ENCODE data around the gene SPDYE3. TPM values are rescaled to one million over a fixed set of nuclear protein-coding genes. Genes with fewer than 3 reads are reported as not detected.
"Not testable (repeated sequence)": the region's sequence is repeated elsewhere in the genome, so short reads cannot be mapped to it uniquely, and the experiment has no call there.

Gene SPDYE3
- total RNA-seq, 1 experiment from 2014 or later: not detected

- in situ Hi-C loops (cut with HindIII; ENCODE audit: low sequenced_read_pairs): not testable (repeated sequence)
- peak; percentile 11 for DNase-seq (ENCODE audit: low spot score)
Measured at GRCh38 chr7:100344560-100345287, 37.2 kb downstream of the SPDYE3 start.

GRCh38 chr7:100345288-100345672 lies 37.8 kb downstream of the SPDYE3 start:
- in situ Hi-C loops (cut with HindIII; ENCODE audit: low sequenced_read_pairs): not testable (repeated sequence)
- DNase-seq (ENCODE audit: low spot score): peak; percentile 80

GRCh38 chr7:100346921-100347320 lies 39.4 kb downstream of the SPDYE3 start:
- no peak for DNase-seq (ENCODE audit: low spot score)
- in situ Hi-C loops (cut with HindIII; ENCODE audit: low sequenced_read_pairs): no loop called here

- DNase-seq (ENCODE audit: low spot score): no peak
- in situ Hi-C loops (cut with HindIII; ENCODE audit: low sequenced_read_pairs): no loop called here
Measured at GRCh38 chr7:100348805-100349204, 41.3 kb downstream of the SPDYE3 start.

GRCh38 chr7:100349757-100350156 lies 42.3 kb downstream of the SPDYE3 start:
- in situ Hi-C loops (cut with HindIII; ENCODE audit: low sequenced_read_pairs): no loop called here
- no peak for DNase-seq (ENCODE audit: low spot score)

GRCh38 chr7:100351657-100352058 lies 44.2 kb downstream of the SPDYE3 start:
- DNase-seq (ENCODE audit: low spot score): no peak
- in situ Hi-C loops (cut with HindIII; ENCODE audit: low sequenced_read_pairs): no loop called here

GRCh38 chr7:100352230-100352781 lies 44.8 kb downstream of the SPDYE3 start:
- in situ Hi-C loops (cut with HindIII; ENCODE audit: low sequenced_read_pairs); DNase-seq (ENCODE audit: low spot score): not testable (repeated sequence)

- in situ Hi-C loops (cut with HindIII; ENCODE audit: low sequenced_read_pairs): no loop called here
- no peak for DNase-seq (ENCODE audit: low spot score)
Measured at GRCh38 chr7:100352984-100353684, 45.6 kb downstream of the SPDYE3 start.

GRCh38 chr7:100353685-100354330 lies 46.3 kb downstream of the SPDYE3 start:
- no peak for DNase-seq (ENCODE audit: low spot score)
- in situ Hi-C loops (cut with HindIII; ENCODE audit: low sequenced_read_pairs): no loop called here

GRCh38 chr7:100356416-100357068 lies 49.0 kb downstream of the SPDYE3 start:
- DNase-seq (ENCODE audit: low spot score): no peak
- in situ Hi-C loops (cut with HindIII; ENCODE audit: low sequenced_read_pairs): no loop called here

- in situ Hi-C loops (cut with HindIII; ENCODE audit: low sequenced_read_pairs): no loop called here
- DNase-seq (ENCODE audit: low spot score): no peak
Measured at GRCh38 chr7:100357131-100357561, 49.6 kb downstream of the SPDYE3 start.

- no peak for DNase-seq (ENCODE audit: low spot score)
- in situ Hi-C loops (cut with HindIII; ENCODE audit: low sequenced_read_pairs): no loop called here
Measured at GRCh38 chr7:100358027-100358856, 50.7 kb downstream of the SPDYE3 start, which contains the start of gene PILRB. Gene PILRB (plus strand): TSS chr7:100358117. CDS start chr7:100358303, 186 bp downstream.

- no peak for DNase-seq (ENCODE audit: low spot score)
- in situ Hi-C loops (cut with HindIII; ENCODE audit: low sequenced_read_pairs): no loop called here
Measured at GRCh38 chr7:100358857-100359212, 51.3 kb downstream of the SPDYE3 start.

- in situ Hi-C loops (cut with HindIII; ENCODE audit: low sequenced_read_pairs): no loop called here
Measured at GRCh38 chr7:100360135-100360854, 52.8 kb downstream of the SPDYE3 start.

GRCh38 chr7:100363098-100363497 lies 55.6 kb downstream of the SPDYE3 start:
- DNase-seq (ENCODE audit: low spot score): no peak
- in situ Hi-C loops (cut with HindIII; ENCODE audit: low sequenced_read_pairs): no loop called here

More at GRCh38 chr7:100360135-100360854, 52.8 kb downstream of the SPDYE3 start:
- DNase-seq (ENCODE audit: low spot score): no peak

- in situ Hi-C loops (cut with HindIII; ENCODE audit: low sequenced_read_pairs); DNase-seq (ENCODE audit: low spot score): not testable (repeated sequence)
Measured at GRCh38 chr7:100363797-100364196, 56.3 kb downstream of the SPDYE3 start.

GRCh38 chr7:100364480-100364879 lies 57.0 kb downstream of the SPDYE3 start:
- in situ Hi-C loops (cut with HindIII; ENCODE audit: low sequenced_read_pairs): no loop called here
- DNase-seq (ENCODE audit: low spot score): no peak

GRCh38 chr7:100365998-100366367 lies 58.5 kb downstream of the SPDYE3 start:
- DNase-seq (ENCODE audit: low spot score); in situ Hi-C loops (cut with HindIII; ENCODE audit: low sequenced_read_pairs): not testable (repeated sequence)

Data from G401 (cell line).